Choroid plexus epithelial cell (primary cell): ENCODE results near the gene SNRNP35.
"Not testable (repeated sequence)": the region's sequence is repeated elsewhere in the genome, so short reads cannot be mapped to it uniquely, and the experiment has no call there.

ENCODE experiments used
- DNase-seq: peaks from one replicate; pipeline ENCODE4 v3.0.0-alpha.2; 2010; ENCODE audit warnings: low read depth
- H3K4me3 ChIP-seq: 2 replicates; pipeline ENCODE4 v1.5.1; 2011; ENCODE audit warnings: low read depth, mild to moderate bottlenecking, control low read depth, low read length, moderate library complexity
- CTCF ChIP-seq: conservative IDR thresholded peaks from 2 replicates; pipeline ENCODE4 v1.5.1; 2011; ENCODE audit warnings: low read depth, mild to moderate bottlenecking, control low read depth, inconsistent platforms, low read length, moderate library complexity

The SNRNP35 gene

GRCh38 chr12:123491056-123491455, 33.1 kb downstream of the SNRNP35 start:
- no peak overlapping the region for H3K4me3 ChIP-seq
- no peak for DNase-seq
- no peak for TF ChIP-seq CTCF

- no peak for TF ChIP-seq CTCF
- no peak overlapping the region for H3K4me3 ChIP-seq
- no peak for DNase-seq
These were observed 33.5 kb downstream of the SNRNP35 start for GRCh38 chr12:123491481-123491880.

- not testable (repeated sequence) for H3K4me3 ChIP-seq, DNase-seq
These were observed 34.5 kb downstream of the SNRNP35 start for GRCh38 chr12:123492339-123493039.

- H3K4me3 ChIP-seq = no peak overlapping the region
- DNase-seq = no peak
These were observed 36.3 kb downstream of the SNRNP35 start for GRCh38 chr12:123494124-123494851.

GRCh38 chr12:123497065-123497464, 39.1 kb downstream of the SNRNP35 start:
- TF ChIP-seq CTCF = no peak
- H3K4me3 ChIP-seq = no peak overlapping the region

More at GRCh38 chr12:123494124-123494851, 36.3 kb downstream of the SNRNP35 start:
- TF ChIP-seq CTCF = no peak

GRCh38 chr12:123498126-123498825, 40.3 kb downstream of the SNRNP35 start:
- no peak overlapping the region for H3K4me3 ChIP-seq
- no peak for TF ChIP-seq CTCF
- DNase-seq = no peak

More at GRCh38 chr12:123497065-123497464, 39.1 kb downstream of the SNRNP35 start:
- no peak for DNase-seq

GRCh38 chr12:123499332-123499731, 41.4 kb downstream of the SNRNP35 start:
- H3K4me3 ChIP-seq = no peak overlapping the region
- TF ChIP-seq CTCF = no peak
- no peak for DNase-seq
